Kidney epithelial cell (primary cell): ENCODE results near the gene TP53BP1. TPM values are rescaled to one million over a fixed set of nuclear protein-coding genes. Genes with fewer than 3 reads are reported as not detected.

ENCODE experiments used
- DNase-seq: peaks from one replicate; pipeline ENCODE4 v3.0.0-alpha.2; 2010; ENCODE audit warnings: low read depth
- H3K27me3 ChIP-seq: 2 replicates; pipeline ENCODE4 v1.6.0; 2011; ENCODE audit warnings: low read length; ENCODE audit not compliant: control insufficient read depth, insufficient read depth
- H3K36me3 ChIP-seq: 2 replicates; pipeline ENCODE4 v1.5.1; 2011; ENCODE audit warnings: low read length; ENCODE audit not compliant: control insufficient read depth, insufficient read depth
- H3K4me3 ChIP-seq: 2 replicates; pipeline ENCODE4 v1.5.1; 2011; ENCODE audit warnings: low read depth, mild to moderate bottlenecking, control low read depth, low read length
- CTCF ChIP-seq: IDR thresholded peaks from 2 replicates; pipeline ENCODE4 v1.5.1; 2011; ENCODE audit warnings: mild to moderate bottlenecking, moderate library complexity, low read length, control low read depth, inconsistent platforms; ENCODE audit not compliant: insufficient read depth, poor library complexity, severe bottlenecking
- total RNA-seq: library from RNA; depleted of rRNA; stranded (reverse); fragments of >200 nt; gene quantifications from 2 replicates; pipeline ENCODE4 v1.2.3, GENCODE V29; 2015

The TP53BP1 gene
- total RNA-seq, 1 donor from 2014 or later = 34.8 TPM

GRCh38 chr15:43522247-43522646 is 29.3 kb upstream of the TP53BP1 start:
- H3K4me3 ChIP-seq = no peak overlapping the region
- no peaks in the 10 kb centered on the region for H3K36me3 ChIP-seq
- TF ChIP-seq CTCF = no peak
- peaks cover 9% of the 10 kb centered on the region for H3K27me3 ChIP-seq
- DNase-seq = no peak

DNA sequence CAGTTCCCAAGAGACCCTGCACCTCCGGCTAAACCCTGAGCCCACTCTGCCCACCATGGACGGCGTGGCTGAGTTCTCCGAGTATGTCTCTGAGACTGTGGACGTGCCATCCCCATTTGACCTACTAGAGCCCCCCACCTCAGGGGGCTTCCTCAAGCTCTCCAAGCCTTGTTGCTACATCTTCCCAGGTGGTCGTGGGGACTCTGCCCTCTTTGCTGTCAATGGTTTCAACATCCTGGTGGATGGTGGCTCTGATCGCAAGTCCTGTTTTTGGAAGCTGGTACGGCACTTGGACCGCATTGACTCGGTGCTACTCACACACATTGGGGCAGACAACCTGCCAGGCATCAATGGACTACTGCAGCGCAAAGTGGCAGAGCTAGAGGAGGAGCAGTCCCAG is 28.5 kb upstream of the TP53BP1 start:
- Histone ChIP-seq H3K4me3 (no peak overlapping the region), H3K27me3 (peaks cover 11% of the 10 kb centered on the region), H3K36me3 (no peaks in the 10 kb centered on the region)
- no peak for DNase-seq
- no peak for TF ChIP-seq CTCF

DNA sequence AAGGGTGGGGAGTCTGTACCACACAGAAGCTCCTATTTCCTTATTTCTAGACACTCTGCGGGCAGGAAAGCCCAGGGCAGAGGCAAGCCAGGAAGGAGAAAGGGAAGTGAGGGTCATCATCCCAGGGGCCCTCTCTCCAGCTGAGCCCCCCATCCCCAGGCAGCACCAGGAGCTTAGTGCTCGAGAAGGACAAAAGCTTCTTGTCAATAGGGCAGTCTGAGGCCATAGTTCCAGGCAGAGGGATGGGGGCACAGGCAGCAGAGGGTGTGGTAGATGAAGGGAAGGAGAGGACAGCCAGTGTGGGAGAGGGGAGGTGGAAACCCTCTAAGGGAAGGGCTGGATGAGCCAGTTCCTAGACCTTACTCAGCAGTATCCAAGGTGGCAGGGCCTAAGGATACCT is 27.2 kb upstream of the TP53BP1 start:
- Histone ChIP-seq H3K27me3 (peaks cover 11% of the 10 kb centered on the region), H3K4me3 (no peak overlapping the region), H3K36me3 (no peaks in the 10 kb centered on the region)
- TF ChIP-seq CTCF = no peak
- no peak for DNase-seq

- H3K27me3 ChIP-seq = peaks cover 11% of the 10 kb centered on the region
- no peaks in the 10 kb centered on the region for H3K36me3 ChIP-seq
- no peak for DNase-seq
- no peak for TF ChIP-seq CTCF
- H3K4me3 ChIP-seq = no peak overlapping the region
Observed at GRCh38 chr15:43519196-43519595, 26.2 kb upstream of the TP53BP1 start.

DNA sequence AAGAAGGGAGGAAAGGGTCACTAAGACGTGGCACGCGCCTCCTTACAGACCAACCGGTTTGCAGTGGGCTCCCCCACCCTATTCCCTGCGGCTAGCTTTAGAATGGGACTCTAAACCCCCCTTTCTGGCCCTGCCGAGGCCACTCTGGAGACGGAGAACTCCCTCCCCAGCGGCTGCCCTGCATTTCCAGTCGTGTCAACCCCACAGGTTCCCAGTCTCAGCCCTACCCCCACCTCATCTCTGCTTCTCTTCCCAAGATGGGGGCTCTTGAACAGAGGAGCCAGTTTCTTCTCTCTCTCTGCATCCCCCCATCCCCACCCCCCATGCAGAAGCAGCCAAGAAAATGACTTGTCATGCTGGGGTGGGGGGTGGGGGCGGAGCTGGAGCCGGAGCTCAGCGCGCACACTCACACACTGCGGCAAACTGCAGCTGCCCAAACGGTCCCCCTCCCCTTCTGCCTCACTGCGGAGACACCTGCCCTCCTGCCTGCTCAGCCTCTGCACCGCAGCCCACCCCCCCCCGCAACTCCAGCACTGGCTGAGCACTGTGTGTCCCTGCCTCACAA is 25.3 kb upstream of the TP53BP1 start:
- peak overlapping the region; percentile 43 for H3K4me3 ChIP-seq
- no peak for TF ChIP-seq CTCF
- H3K36me3 ChIP-seq = no peaks in the 10 kb centered on the region
- no peak for DNase-seq
- peaks cover 11% of the 10 kb centered on the region for H3K27me3 ChIP-seq
